ENCODE results near the gene GPAT2.
A peak's percentile ranks its signal among the peaks of the same experiment; 100 is the strongest.
"Not testable (repeated sequence)": the region's sequence is repeated elsewhere in the genome, so short reads cannot be mapped to it uniquely, and the experiment has no call there.

Gene GPAT2

DNA sequence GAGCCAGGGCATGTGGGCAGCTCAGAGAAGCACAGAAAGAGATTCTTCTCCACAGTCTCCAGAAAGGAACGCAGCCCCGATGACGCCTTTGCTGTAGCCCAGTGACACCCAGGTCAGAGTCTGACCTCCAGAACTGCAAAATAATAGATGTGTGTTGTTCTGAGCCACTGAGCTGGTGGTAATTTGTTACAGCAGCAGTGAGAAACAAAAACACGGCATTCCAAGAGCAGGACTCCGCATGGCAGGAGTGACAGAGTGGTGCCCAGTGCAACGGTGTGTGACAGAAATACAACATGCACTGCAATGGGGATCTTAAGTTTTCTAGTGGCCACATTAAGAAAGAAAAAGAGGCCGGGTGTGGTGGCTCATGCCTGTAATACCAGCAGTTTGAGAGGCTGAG is 18.7 kb upstream of the GPAT2 start:
- H3K27me3 Mint-ChIP-seq; H3K4me1 Mint-ChIP-seq (ENCODE audit: low read depth); H3K36me3 Mint-ChIP-seq (ENCODE audit: low read depth); H3K4me3 Mint-ChIP-seq; H3K9me3 Mint-ChIP-seq; H3K27ac Mint-ChIP-seq: not testable (repeated sequence)

DNA sequence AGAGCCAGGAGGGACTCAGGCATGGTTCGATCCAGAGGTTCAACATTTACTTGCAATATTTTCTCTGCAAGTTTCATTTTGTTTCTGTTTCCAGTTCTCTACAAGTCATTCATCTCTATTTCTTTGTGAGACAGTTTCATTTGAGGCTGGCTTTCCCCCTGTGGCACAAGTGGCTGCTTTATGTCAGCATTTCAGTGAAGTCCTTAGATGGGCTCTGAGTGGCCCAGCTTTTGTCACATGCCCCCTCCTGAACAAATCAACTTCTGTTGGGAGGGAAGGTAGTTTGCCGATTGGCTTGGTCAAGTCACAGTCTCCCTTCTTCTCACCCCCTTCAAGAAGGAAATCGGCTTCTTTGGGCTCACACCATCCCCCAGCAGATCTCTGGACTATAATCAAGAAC is 17.9 kb upstream of the GPAT2 start:
- H3K36me3 Mint-ChIP-seq (ENCODE audit: low read depth); H3K27me3 Mint-ChIP-seq; H3K9me3 Mint-ChIP-seq; H3K27ac Mint-ChIP-seq; H3K4me3 Mint-ChIP-seq; H3K4me1 Mint-ChIP-seq (ENCODE audit: low read depth): not testable (repeated sequence)

DNA sequence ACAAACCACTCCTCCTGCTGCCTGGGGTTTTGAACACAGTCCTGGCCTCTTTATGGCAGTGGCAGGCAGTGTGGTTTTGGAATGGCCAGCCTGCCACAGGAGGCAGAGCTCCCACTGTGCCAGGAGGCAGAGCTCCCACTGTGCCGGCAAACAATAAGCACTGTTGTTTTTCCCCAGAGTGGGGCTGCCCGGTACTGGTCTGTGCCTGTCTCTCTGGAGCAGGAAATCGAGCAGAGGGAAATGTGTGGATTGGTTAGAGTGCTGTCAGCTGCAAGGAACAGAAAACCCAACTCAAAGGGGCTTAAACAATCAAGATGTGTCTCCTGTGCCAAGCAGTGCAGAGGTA is 15.2 kb upstream of the GPAT2 start:
- not testable (repeated sequence) for H3K9me3 Mint-ChIP-seq; H3K4me1 Mint-ChIP-seq (ENCODE audit: low read depth); H3K36me3 Mint-ChIP-seq (ENCODE audit: low read depth); H3K4me3 Mint-ChIP-seq; H3K27me3 Mint-ChIP-seq; H3K27ac Mint-ChIP-seq

DNA sequence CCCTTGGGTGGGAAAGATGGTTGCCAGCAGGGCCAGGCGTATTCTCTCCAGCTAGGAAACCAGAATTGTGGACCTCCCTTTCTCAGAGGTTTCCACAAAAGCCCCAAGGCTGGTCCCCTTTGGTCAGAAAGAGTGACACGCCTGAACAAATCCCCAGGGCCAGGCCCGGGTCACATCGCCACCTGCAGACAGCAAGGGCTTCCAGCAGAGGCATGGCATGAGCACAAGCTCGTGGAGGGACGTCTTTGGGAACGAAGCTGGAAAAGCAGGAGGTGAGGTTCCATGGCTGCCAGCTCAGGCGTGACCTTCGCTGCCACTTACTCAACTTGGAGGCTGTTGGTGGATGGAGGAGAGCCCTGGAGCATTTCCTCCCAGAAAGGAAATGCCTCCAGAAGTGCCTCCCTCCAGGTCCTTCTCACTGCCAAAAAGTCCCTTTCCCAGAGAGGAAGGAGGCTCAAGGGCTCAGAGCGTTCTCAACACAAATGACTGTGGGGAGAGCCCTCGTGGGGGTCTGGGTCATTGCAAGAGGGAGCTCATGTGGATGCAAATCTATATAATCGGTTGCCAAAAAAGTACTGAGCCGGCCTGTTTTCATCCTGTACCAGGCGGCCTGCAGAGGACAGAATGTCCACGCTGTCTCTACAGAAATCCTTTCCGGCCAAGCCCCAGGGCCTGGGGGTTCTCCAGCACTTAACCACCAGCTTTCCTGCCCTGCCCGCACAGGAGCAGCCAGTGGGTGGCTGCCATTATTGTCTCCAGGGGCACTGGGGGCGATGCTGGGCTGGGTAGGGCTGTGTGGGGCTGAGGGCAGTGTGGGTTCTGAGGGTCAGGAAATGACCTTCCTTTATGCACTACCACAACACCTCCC is 14.6 kb upstream of the GPAT2 start:
- H3K36me3 Mint-ChIP-seq (ENCODE audit: low read depth); H3K4me3 Mint-ChIP-seq; H3K27ac Mint-ChIP-seq; H3K27me3 Mint-ChIP-seq; H3K9me3 Mint-ChIP-seq; H3K4me1 Mint-ChIP-seq (ENCODE audit: low read depth): not testable (repeated sequence)

DNA sequence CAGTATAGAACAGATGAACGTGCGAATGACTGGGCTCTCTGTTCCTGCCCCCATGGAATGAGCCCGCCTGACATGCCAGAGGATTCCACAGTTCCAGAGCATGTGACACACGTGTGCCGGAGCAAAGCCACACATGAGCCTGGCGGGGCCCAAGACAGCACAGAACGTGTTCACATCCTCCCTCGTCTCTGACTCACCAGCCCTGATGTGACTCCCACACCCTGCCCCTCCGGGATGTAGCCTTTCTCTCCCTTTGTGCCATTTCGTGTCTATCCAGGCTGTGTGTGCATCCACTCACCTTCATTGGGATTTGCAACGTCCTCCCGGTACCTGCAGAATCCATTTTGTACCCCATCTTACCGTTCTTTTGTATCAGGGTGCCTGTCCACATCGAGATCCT is 838 bp upstream of the GPAT2 start:
- H3K9me3 Mint-ChIP-seq; H3K27me3 Mint-ChIP-seq; H3K27ac Mint-ChIP-seq; H3K4me3 Mint-ChIP-seq; H3K4me1 Mint-ChIP-seq (ENCODE audit: low read depth); H3K36me3 Mint-ChIP-seq (ENCODE audit: low read depth): not testable (repeated sequence)

DNA sequence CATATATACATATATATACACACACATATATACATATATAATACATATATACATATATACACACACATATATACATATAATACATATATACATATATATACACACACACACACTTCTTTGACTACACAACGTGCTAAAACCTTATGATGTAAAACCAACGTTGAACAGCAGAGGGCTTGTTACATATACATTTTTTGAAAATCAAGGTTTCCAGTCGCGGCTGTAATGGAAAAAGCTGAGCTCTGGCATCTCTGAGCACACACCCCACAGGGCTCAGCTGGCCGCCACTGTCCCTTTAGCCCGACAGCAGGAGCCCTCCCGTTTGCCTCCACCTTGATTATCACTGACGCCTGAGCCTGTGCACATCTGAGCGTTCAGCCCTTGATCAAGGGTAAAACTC is 719 bp downstream of the GPAT2 start:
- not testable (repeated sequence) for H3K9me3 Mint-ChIP-seq; H3K27me3 Mint-ChIP-seq; H3K36me3 Mint-ChIP-seq (ENCODE audit: low read depth); H3K4me3 Mint-ChIP-seq; H3K4me1 Mint-ChIP-seq (ENCODE audit: low read depth); H3K27ac Mint-ChIP-seq

DNA sequence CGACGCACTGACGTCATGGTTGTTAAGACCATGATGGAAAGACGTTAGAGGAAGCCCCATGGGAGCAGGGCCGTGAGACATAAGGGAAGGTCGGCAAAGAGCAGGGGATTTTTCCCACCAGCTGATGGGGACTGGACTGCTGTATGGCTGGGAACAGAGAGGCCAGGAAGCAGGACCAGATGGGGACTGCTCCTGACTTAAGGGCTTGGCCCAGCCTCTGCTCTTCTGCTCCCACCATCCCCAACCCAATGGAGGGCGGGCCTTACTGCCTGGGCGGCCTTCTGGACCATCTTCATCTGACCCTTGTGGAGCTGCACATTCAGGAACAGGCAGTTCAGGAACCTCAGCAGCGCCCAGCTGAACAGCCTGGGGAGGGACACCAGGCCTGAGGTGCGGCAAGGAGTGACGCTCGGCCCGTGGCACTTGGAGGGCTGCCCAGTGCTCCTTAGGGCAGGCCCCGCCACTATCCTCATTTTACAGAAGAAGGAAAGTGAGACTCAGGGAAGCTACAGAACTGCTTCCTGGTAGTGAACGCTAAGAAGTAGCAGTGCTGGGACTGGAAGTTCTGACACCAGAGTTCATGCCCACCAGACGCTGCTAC is 6.9 kb downstream of the GPAT2 start:
- not testable (repeated sequence) for H3K36me3 Mint-ChIP-seq (ENCODE audit: low read depth); H3K4me1 Mint-ChIP-seq (ENCODE audit: low read depth); H3K27ac Mint-ChIP-seq; H3K4me3 Mint-ChIP-seq; H3K9me3 Mint-ChIP-seq; H3K27me3 Mint-ChIP-seq

DNA sequence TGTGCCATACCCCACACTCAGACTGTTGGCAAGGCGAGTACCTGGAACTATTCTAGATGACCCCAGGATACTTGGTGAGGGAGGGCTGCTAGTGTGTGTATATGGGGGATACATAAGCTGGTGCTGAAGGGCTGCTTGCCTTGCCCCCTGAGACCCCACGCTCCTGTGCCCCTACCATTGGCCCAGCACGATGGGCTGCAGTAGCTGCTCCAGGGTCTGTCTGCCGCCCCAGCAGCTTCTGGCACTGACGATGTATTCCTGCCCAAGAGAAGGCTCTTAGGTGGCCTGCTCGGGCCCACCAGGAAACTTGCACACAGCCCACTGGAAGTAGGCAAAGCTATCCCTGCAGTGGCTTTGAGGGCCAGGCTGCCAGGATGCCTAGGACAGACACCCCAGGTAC is 9.0 kb downstream of the GPAT2 start:
- not testable (repeated sequence) for H3K27me3 Mint-ChIP-seq; H3K27ac Mint-ChIP-seq; H3K4me3 Mint-ChIP-seq; H3K4me1 Mint-ChIP-seq (ENCODE audit: low read depth); H3K36me3 Mint-ChIP-seq (ENCODE audit: low read depth); H3K9me3 Mint-ChIP-seq

GRCh38 chr2:96025194-96025492 is 9.6 kb downstream of the GPAT2 start:
- Mint-ChIP-seq H3K36me3 (ENCODE audit: low read depth) (no peaks in the 10 kb centered on the region), H3K4me1 (ENCODE audit: low read depth) (no peaks in the 10 kb centered on the region), H3K4me3 (no peak overlapping the region), H3K9me3 (no peaks in the 10 kb centered on the region), H3K27ac (no peak overlapping the region), H3K27me3 (no peaks in the 10 kb centered on the region)

DNA sequence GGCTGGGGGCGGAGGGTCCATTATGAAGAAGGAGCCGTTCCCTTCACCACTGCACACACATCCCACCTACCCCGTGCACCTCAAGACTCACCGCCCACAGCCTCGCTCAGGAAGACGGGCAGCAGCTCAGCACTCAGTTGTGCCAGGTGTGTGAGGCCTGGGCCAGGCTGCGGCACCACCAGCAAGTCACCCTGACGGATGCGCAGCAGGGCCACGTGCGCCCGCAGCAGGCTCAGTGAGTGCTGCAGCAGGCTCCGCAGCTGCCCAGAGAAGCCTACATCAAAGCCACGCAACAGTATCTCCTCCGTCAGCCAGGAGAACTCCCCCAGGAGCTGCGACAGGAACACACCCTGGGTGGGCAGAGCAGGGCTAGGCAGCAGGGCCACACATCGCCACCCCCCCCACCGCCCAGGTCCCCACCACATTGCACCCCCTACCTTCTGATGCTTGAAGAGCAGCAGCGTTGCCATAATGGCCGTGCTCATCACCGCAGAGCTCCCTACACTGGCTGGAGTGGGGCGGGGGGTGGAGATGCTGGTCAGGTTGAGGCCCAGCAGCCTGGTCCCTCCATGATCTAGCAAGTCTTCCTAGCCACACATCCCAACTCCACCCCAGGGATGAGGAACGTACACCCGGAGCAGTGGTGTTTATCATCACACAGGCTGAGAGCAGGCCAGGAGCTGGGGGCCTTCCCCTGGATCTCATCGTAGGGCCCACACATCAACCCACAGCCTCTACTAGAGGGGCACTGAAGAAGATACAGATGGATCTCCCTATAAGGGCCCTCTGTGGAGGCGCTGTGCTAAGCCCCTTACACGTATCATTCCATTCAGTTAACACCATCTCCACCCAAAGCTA is 10.2 kb downstream of the GPAT2 start:
- Mint-ChIP-seq H3K27me3 (no peaks in the 10 kb centered on the region), H3K27ac (no peak overlapping the region), H3K4me1 (ENCODE audit: low read depth) (peaks cover 2% of the 10 kb centered on the region), H3K36me3 (ENCODE audit: low read depth) (no peaks in the 10 kb centered on the region), H3K9me3 (no peaks in the 10 kb centered on the region), H3K4me3 (no peak overlapping the region)

DNA sequence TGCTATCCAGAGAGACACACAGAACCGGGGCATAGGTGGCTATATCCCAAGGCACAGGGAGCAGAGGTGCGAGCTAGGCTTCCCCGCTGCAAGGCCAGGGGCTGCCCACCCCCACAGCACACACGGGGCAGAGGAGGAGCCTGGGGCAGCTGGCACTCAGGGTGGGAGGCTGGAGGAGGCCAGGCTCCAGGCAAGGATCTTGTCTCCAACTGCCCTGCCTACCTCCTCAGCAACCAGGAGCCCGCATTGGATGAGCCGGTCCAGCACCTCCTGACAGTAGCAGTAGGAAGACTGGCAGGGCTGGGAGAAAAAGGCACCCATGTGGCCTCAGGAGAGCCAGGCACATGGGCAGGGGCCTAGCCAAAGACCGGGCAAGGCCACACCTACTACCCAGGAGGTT is 11.0 kb downstream of the GPAT2 start:
- H3K4me1 Mint-ChIP-seq (ENCODE audit: low read depth); H3K36me3 Mint-ChIP-seq (ENCODE audit: low read depth); H3K9me3 Mint-ChIP-seq; H3K4me3 Mint-ChIP-seq; H3K27ac Mint-ChIP-seq; H3K27me3 Mint-ChIP-seq: not testable (repeated sequence)

- not testable (repeated sequence) for H3K4me1 Mint-ChIP-seq (ENCODE audit: low read depth); H3K27ac Mint-ChIP-seq; H3K36me3 Mint-ChIP-seq (ENCODE audit: low read depth); H3K9me3 Mint-ChIP-seq; H3K4me3 Mint-ChIP-seq; H3K27me3 Mint-ChIP-seq
Measured at GRCh38 chr2:96022701-96023447, 11.8 kb downstream of the GPAT2 start.

GRCh38 chr2:96022126-96022525 is 12.6 kb downstream of the GPAT2 start:
- H3K27me3 Mint-ChIP-seq; H3K9me3 Mint-ChIP-seq; H3K4me3 Mint-ChIP-seq; H3K4me1 Mint-ChIP-seq (ENCODE audit: low read depth); H3K36me3 Mint-ChIP-seq (ENCODE audit: low read depth); H3K27ac Mint-ChIP-seq: not testable (repeated sequence)

- H3K4me1 Mint-ChIP-seq (ENCODE audit: low read depth); H3K4me3 Mint-ChIP-seq; H3K36me3 Mint-ChIP-seq (ENCODE audit: low read depth); H3K27me3 Mint-ChIP-seq; H3K27ac Mint-ChIP-seq; H3K9me3 Mint-ChIP-seq: not testable (repeated sequence)
Measured at GRCh38 chr2:96021142-96021541, 13.6 kb downstream of the GPAT2 start.

DNA sequence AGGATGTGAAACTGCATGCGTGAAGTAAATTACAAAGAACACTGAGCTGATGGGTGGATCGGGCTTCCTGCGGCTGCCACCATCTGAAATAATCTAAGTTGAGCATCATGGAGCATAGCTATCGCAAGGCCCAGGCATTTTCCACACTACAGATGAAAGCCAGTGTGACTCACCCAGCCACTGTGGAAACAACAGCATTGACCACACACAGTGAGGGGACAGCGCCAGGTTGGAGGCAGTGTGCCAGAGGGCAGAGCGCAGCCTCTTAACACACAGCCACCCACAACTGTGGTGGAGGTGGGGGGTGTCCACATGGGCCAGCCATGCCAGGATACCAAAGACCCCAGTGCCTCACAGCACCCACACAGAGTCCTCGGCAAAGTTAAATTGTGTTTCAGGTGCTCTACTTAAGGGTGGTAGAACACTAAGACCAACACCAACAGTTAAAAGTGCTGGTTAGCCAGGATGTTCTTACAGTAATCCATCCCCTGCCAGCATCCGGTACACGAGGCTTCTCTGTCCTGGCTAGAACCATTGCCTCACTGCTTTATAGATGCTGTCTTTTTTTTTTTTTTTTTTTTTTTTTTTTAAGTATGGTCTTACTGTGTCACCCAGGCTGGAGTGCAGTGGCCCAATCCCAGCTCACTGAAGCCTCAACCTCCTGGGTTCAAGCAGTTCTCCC is 14.7 kb downstream of the GPAT2 start:
- not testable (repeated sequence) for H3K27me3 Mint-ChIP-seq; H3K9me3 Mint-ChIP-seq; H3K4me3 Mint-ChIP-seq; H3K4me1 Mint-ChIP-seq (ENCODE audit: low read depth); H3K36me3 Mint-ChIP-seq (ENCODE audit: low read depth)
- peak overlapping the region; percentile 63 for H3K27ac Mint-ChIP-seq
